Astrocyte (in vitro differentiated cells and primary cell): ENCODE measurements around the gene SDK1.

Source experiments
- EZH2 ChIP-seq: IDR thresholded peaks from 2 replicates; pipeline ENCODE4 v1.6.1; 2012; ENCODE audit warnings: mild to moderate bottlenecking, low read length, inconsistent platforms; ENCODE audit not compliant: insufficient read depth
- TF ChIP-seq, protein P1 (sequence below): IDR thresholded peaks from 2 replicates; pipeline ENCODE4 v1.5.1; 2011; ENCODE audit warnings: low read depth, mild to moderate bottlenecking, inconsistent platforms, low read length, moderate library complexity; ENCODE audit not compliant: insufficient read depth

DNA sequence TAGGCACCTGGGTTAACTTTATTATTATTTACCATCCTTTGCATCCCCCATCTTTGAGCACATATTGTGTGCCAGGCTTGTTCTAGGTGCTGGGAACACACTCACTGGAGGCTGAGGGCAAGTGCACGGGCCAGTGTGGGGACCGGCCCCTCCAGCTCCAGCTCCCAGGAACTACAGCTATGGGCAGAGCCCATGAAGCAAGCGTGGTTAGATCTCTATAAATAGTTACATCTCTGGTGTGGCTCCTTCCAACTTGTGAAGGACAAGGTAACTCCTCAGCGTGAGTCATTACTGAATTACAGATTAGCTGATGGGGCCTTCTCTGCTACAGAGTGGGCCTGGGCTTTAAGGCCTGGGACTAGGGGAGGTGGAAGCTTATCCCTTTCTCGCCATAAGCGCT lies 583.5 kb downstream of the SDK1 start:
- TF ChIP-seq, protein P1, sequence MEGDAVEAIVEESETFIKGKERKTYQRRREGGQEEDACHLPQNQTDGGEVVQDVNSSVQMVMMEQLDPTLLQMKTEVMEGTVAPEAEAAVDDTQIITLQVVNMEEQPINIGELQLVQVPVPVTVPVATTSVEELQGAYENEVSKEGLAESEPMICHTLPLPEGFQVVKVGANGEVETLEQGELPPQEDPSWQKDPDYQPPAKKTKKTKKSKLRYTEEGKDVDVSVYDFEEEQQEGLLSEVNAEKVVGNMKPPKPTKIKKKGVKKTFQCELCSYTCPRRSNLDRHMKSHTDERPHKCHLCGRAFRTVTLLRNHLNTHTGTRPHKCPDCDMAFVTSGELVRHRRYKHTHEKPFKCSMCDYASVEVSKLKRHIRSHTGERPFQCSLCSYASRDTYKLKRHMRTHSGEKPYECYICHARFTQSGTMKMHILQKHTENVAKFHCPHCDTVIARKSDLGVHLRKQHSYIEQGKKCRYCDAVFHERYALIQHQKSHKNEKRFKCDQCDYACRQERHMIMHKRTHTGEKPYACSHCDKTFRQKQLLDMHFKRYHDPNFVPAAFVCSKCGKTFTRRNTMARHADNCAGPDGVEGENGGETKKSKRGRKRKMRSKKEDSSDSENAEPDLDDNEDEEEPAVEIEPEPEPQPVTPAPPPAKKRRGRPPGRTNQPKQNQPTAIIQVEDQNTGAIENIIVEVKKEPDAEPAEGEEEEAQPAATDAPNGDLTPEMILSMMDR, result no peak
- TF ChIP-seq EZH2, result no peak
